H1 (cell line): Measurements from ENCODE around the gene CDH12. TPM values are rescaled to one million over a fixed set of nuclear protein-coding genes. Genes with fewer than 3 reads are reported as not detected.

Experiments
- CTCF ChIA-PET: fragments of 300-600 bp; sonication (Branson Sonifier 250); formaldehyde crosslinking; loops from one replicate; lab custom pipeline; 2021; ENCODE audit not compliant: partially characterized antibody; lab: Charles Lee
- POLR2A ChIA-PET: fragments of 300-600 bp; sonication (Branson Sonifier 250); formaldehyde crosslinking; loops from one replicate; lab custom pipeline; 2021; ENCODE audit warnings: inconsistent platforms; ENCODE audit not compliant: partially characterized antibody; lab: Charles Lee
- DNase-seq, 2 experiments: peaks; one replicate each; pipeline versions ENCODE4 v3.0.0 to v3.0.0-alpha.2; 2010 to 2022; ENCODE audit warnings: low spot score in 2 of 2, low read depth in 1 of 2, mixed read lengths in 1 of 2
- FAIRE-seq: peaks from 2 replicates; lab custom pipeline; 2011; peaks lifted over from hg19 to GRCh38; lab: Jason Lieb, UNC
- H2AFZ ChIP-seq: 2 replicates; pipeline ENCODE4 v1.8.1; 2012; ENCODE audit warnings: low read length, inconsistent platforms
- H2AK5ac ChIP-seq: 2 replicates; pipeline ENCODE4 v1.6.1; 2013; ENCODE audit warnings: low read depth, low read length
- H2BK120ac ChIP-seq: replicated peaks from 2 replicates; pipeline ENCODE3; 2013; ENCODE audit warnings: low read depth, low read length, inconsistent platforms
- H2BK12ac ChIP-seq: 2 replicates; pipeline ENCODE4 v1.6.1; 2013; ENCODE audit warnings: low read depth, low read length
- H2BK15ac ChIP-seq: 2 replicates; pipeline ENCODE4 v1.6.1; 2013; ENCODE audit warnings: low read length
- H2BK20ac ChIP-seq: 2 replicates; pipeline ENCODE4 v1.6.1; 2013; ENCODE audit warnings: low read length
- H2BK5ac ChIP-seq: 2 replicates; pipeline ENCODE4 v1.6.1; 2013; ENCODE audit warnings: low read depth, low read length
- H3K14ac ChIP-seq: 2 replicates; pipeline ENCODE4 v1.6.1; 2013; ENCODE audit warnings: inconsistent platforms; ENCODE audit not compliant: insufficient read length
- H3K18ac ChIP-seq: 2 replicates; pipeline ENCODE4 v1.6.1; 2013; ENCODE audit warnings: low read length; ENCODE audit errors: extremely low read depth
- H3K23ac ChIP-seq: 2 replicates; pipeline ENCODE4 v1.6.1; 2013; ENCODE audit warnings: inconsistent platforms; ENCODE audit not compliant: insufficient read length
- H3K23me2 ChIP-seq: 2 replicates; pipeline ENCODE4 v1.6.1; 2013; ENCODE audit warnings: low read depth, low read length
- H3K27ac ChIP-seq: 2 replicates; pipeline ENCODE4 v1.6.1; 2011; ENCODE audit warnings: low read depth, low read length, inconsistent platforms
- H3K27me3 ChIP-seq, 4 experiments: replicated peaks in 1 of 4; 1 replicate in 1 of 4; 2 replicates in 3 of 4; pipeline versions ENCODE4 v1.6.1 to v1.8.1; 2011 to 2013; ENCODE audit warnings: low read length in 3 of 4, mild to moderate bottlenecking in 3 of 4, inconsistent platforms in 2 of 4, mixed read lengths in 2 of 4, moderate library complexity in 1 of 4; ENCODE audit not compliant: control insufficient read depth in 3 of 4, insufficient read depth in 3 of 4; ENCODE audit errors: extremely low read depth in 1 of 4
- H3K36me3 ChIP-seq, 4 experiments: 2 replicates each; pipeline versions ENCODE4 v1.6.1 to v1.8.1; 2011 to 2013; ENCODE audit warnings: mild to moderate bottlenecking in 4 of 4, low read length in 3 of 4, moderate library complexity in 2 of 4, control low read depth in 1 of 4, inconsistent platforms in 1 of 4; ENCODE audit not compliant: insufficient read depth in 4 of 4, control insufficient read depth in 2 of 4
- H3K4ac ChIP-seq: replicated peaks from 2 replicates; pipeline ENCODE3; 2013; ENCODE audit warnings: low read length, low read depth, mixed read lengths, inconsistent platforms; ENCODE audit not compliant: insufficient read length
- H3K4me1 ChIP-seq, 4 experiments: replicated peaks in 1 of 4; 1 replicate in 1 of 4; 2 replicates in 3 of 4; pipeline versions ENCODE4 v1.6.1 to v1.8.1; 2011 to 2013; ENCODE audit warnings: low read length in 3 of 4, inconsistent platforms in 2 of 4, mixed read lengths in 1 of 4; ENCODE audit not compliant: insufficient read depth in 4 of 4, control insufficient read depth in 3 of 4
- H3K4me2 ChIP-seq, 2 experiments: 2 replicates each; pipeline versions ENCODE4 v1.6.1 to v1.8.1; 2011 to 2013; ENCODE audit warnings: low read depth in 2 of 2, low read length in 2 of 2, control low read depth in 1 of 2, inconsistent platforms in 1 of 2, mild to moderate bottlenecking in 1 of 2; ENCODE audit not compliant: insufficient read depth in 1 of 2
- H3K4me3 ChIP-seq, 4 experiments: fragments of 200-600, 300-600 bp in 1 of 4; sonication (generic), shearing (Covaris generic), sonication (Bioruptor Twin) in 1 of 4; 2 replicates each; pipeline versions ENCODE4 v1.5.1 to v1.8.1; 2011 to 2016; ENCODE audit warnings: low read length in 4 of 4, low read depth in 3 of 4, control low read depth in 2 of 4, inconsistent platforms in 2 of 4, mild to moderate bottlenecking in 2 of 4, mixed read lengths in 1 of 4, moderate library complexity in 1 of 4; ENCODE audit not compliant: insufficient read depth in 2 of 4; ENCODE audit errors: extremely low read depth in 1 of 4
- H3K56ac ChIP-seq: replicated peaks from 2 replicates; pipeline ENCODE3; 2013; ENCODE audit warnings: low read depth, mild to moderate bottlenecking, mixed read lengths, low read length, inconsistent platforms; ENCODE audit not compliant: insufficient read length
- H3K79me1 ChIP-seq: 2 replicates; pipeline ENCODE4 v1.6.1; 2013; ENCODE audit warnings: low read depth, low read length, control low read depth
- H3K79me2 ChIP-seq, 2 experiments: 2 replicates each; pipeline versions ENCODE4 v1.6.1 to v1.8.1; 2012 to 2013; ENCODE audit warnings: low read length in 2 of 2, mild to moderate bottlenecking in 2 of 2, inconsistent platforms in 1 of 2; ENCODE audit not compliant: insufficient read depth in 2 of 2, control insufficient read depth in 1 of 2
- H3K9ac ChIP-seq, 4 experiments: replicated peaks in 1 of 4; 1 replicate in 1 of 4; 2 replicates in 3 of 4; pipeline versions ENCODE4 v1.6.1 to v1.8.1; 2011 to 2013; ENCODE audit warnings: low read depth in 3 of 4, low read length in 3 of 4, control low read depth in 2 of 4, mild to moderate bottlenecking in 2 of 4, moderate library complexity in 2 of 4, inconsistent platforms in 1 of 4; ENCODE audit errors: extremely low read depth in 1 of 4
- H3K9me3 ChIP-seq, 2 experiments: 2 replicates each; pipeline versions ENCODE4 v1.6.1 to v1.8.1; 2012 to 2013; ENCODE audit warnings: mild to moderate bottlenecking in 2 of 2, moderate library complexity in 2 of 2, control low read depth in 1 of 2, inconsistent platforms in 1 of 2, low read depth in 1 of 2, low read length in 1 of 2, mixed read lengths in 1 of 2; ENCODE audit not compliant: insufficient read depth in 2 of 2
- H4K20me1 ChIP-seq, 2 experiments: replicated peaks in 1 of 2; 2 replicates each; pipeline versions ENCODE3 to v1.8.1; 2011 to 2013; ENCODE audit warnings: inconsistent platforms in 2 of 2, low read length in 2 of 2, mild to moderate bottlenecking in 1 of 2; ENCODE audit not compliant: insufficient read depth in 2 of 2, control insufficient read depth in 1 of 2
- H4K5ac ChIP-seq: 2 replicates; pipeline ENCODE4 v1.6.1; 2013; ENCODE audit warnings: low read length, low read depth, mixed read lengths, inconsistent platforms; ENCODE audit not compliant: insufficient read length
- H4K8ac ChIP-seq: 2 replicates; pipeline ENCODE4 v1.8.0; 2013; ENCODE audit warnings: mild to moderate bottlenecking, moderate library complexity, low read length, inconsistent platforms; ENCODE audit not compliant: insufficient read depth; ENCODE audit errors: extremely low read depth
- H4K91ac ChIP-seq: replicated peaks from 2 replicates; pipeline ENCODE3; 2013; ENCODE audit warnings: low read length, mixed read lengths, inconsistent platforms; ENCODE audit not compliant: insufficient read length
- CBX8 ChIP-seq: fragments of 300-800, 300-1000 bp; sonication (generic); IDR thresholded peaks from 2 replicates; pipeline ENCODE4 v1.7.1; 2016; ENCODE audit warnings: low read depth, low read length, borderline replicate concordance
- EP300 ChIP-seq, 2 experiments: IDR thresholded peaks; 1 replicate in 1 of 2; 2 replicates in 1 of 2; pipeline ENCODE4 v1.6.1; 2011 to 2012; ENCODE audit warnings: low read depth in 2 of 2, low read length in 2 of 2, mild to moderate bottlenecking in 2 of 2, borderline replicate concordance in 1 of 2, inconsistent platforms in 1 of 2, moderate library complexity in 1 of 2
- GABPA ChIP-seq: IDR thresholded peaks from 2 replicates; pipeline ENCODE4 v1.6.1; 2011; ENCODE audit warnings: mild to moderate bottlenecking, low read length, moderate library complexity, borderline replicate concordance; ENCODE audit not compliant: insufficient read depth
- HDAC2 ChIP-seq, 2 experiments: fragments of 300-600 bp in 1 of 2; sonication (generic) in 1 of 2; IDR thresholded peaks; 2 replicates each; pipeline ENCODE4 v1.6.1; 2011 to 2012; ENCODE audit warnings: low read depth in 2 of 2, low read length in 2 of 2, mild to moderate bottlenecking in 2 of 2, moderate library complexity in 2 of 2, borderline replicate concordance in 1 of 2, inconsistent platforms in 1 of 2
- KDM5A ChIP-seq: fragments of 200-600 bp; IDR thresholded peaks from 2 replicates; pipeline ENCODE4 v1.7.1; 2012; ENCODE audit warnings: mild to moderate bottlenecking, low read length, inconsistent platforms, mixed read lengths
- PHF8 ChIP-seq: fragments of 200-600 bp; sonication (generic); conservative IDR thresholded peaks from 2 replicates; pipeline ENCODE4 v1.7.1; 2012; ENCODE audit warnings: low read depth, mild to moderate bottlenecking, inconsistent platforms, low read length, moderate library complexity
- TAF1 ChIP-seq: IDR thresholded peaks from 2 replicates; pipeline ENCODE4 v1.6.1; 2011; ENCODE audit warnings: mild to moderate bottlenecking, low read depth, low read length
- TAF7 ChIP-seq: optimal IDR thresholded peaks from 2 replicates; pipeline ENCODE3; 2011; ENCODE audit warnings: low read depth, mild to moderate bottlenecking, inconsistent platforms, low read length, moderate library complexity, borderline replicate concordance
- TBP ChIP-seq: IDR thresholded peaks from 2 replicates; pipeline ENCODE4 v1.6.1; 2011; ENCODE audit warnings: low read depth, low read length, improper control_type of control experiment
- WGBS, 2 experiments: shearing (Covaris generic) in 1 of 2; methylation state at CpG; one replicate each; pipeline versions ENCODE4 v1.1.6 to v1.1.7; 2013 to 2015; ENCODE audit warnings: low lambda C conversion rate in 2 of 2, mixed read lengths in 2 of 2, inconsistent platforms in 1 of 2, low coverage in 1 of 2, missing lambda C conversion rate in 1 of 2; ENCODE audit not compliant: insufficient replicate concordance in 2 of 2, insufficient coverage in 1 of 2, insufficient read length in 1 of 2; ENCODE audit errors: extremely low coverage in 1 of 2, missing lambda C conversion rate in 1 of 2; 5-methylcytosine and 5-hydroxymethylcytosine counted together
- polyA plus RNA-seq, 7 experiments: library from polyadenylated mRNA; depleted of rRNA in 3 of 7; stranded (reverse) in 5 of 7; unstranded in 2 of 7; fragments of >200 nt in 5 of 7; fragments of 200-250 nt in 2 of 7; gene quantifications; 1 replicate in 5 of 7; 2 replicates in 1 of 7; 4 replicates in 1 of 7; pipeline versions ENCODE4 v1.2.1 to v1.2.3, GENCODE V29; 2011 to 2013; ENCODE audit warnings: missing spikeins in 2 of 7, mixed read lengths in 2 of 7
- total RNA-seq: library from RNA; stranded (reverse); fragmentation: NEBNext Ultra II Directional; extraction: Animal tissue kit (Norgen Biotek cat#: 25700); gene quantifications from 2 replicates; pipeline ENCODE4 v1.2.1, GENCODE V29; 2021
- TF ChIP-seq, protein P1 (sequence below): IDR thresholded peaks from 2 replicates; pipeline ENCODE4 v1.6.1; 2011; ENCODE audit warnings: low read depth, mild to moderate bottlenecking, low read length; ENCODE audit not compliant: insufficient read depth
- TF ChIP-seq, protein P2 (sequence below): IDR thresholded peaks from 2 replicates; pipeline ENCODE4 v1.6.1; 2012; ENCODE audit warnings: inconsistent platforms
- TF ChIP-seq, protein P3 (sequence below): IDR thresholded peaks from 2 replicates; pipeline ENCODE4 v1.6.1; 2012; ENCODE audit warnings: inconsistent platforms

Gene CDH12
- total and polyA plus RNA-seq, 2 of the 8 experiments (the other 6 are each of a cell fraction or from before 2014, with no cell fraction given): 0.03 TPM; not detected in 1

DNA sequence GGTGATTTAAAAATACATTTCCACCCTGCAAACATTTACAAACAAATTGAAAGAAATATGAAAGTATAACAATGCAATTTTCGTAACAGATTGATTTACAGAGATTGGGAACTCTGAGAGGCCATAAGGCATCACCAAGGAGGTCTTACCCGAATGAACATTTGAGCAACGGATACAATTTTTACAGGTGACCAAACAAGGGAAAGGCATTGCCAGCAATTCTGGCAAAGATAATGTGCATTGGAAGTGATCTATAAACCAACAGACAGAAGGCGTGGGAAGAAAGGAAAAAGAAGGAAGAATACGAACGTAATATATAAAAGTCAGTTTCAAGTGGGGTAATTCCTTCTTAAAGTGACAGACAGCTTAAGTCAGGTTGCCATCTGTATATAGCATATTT is 295.9 kb downstream of the CDH12 start:
- CTCF ChIA-PET: no interaction called here
- 96% methylated on average over 6 of the region's 6 CpGs; no CpG with 5 or more reads in 1 of the 2 experiments for whole genome bisulfite sequencing, 2 experiments
- no peak overlapping the region for H3K27ac ChIP-seq
- TF ChIP-seq EP300 (IDR thresholded peaks at IDR 0.05; ENCODE audit: borderline replicate concordance in 1 of 2, low read depth in 2 of 2, low read length in 2 of 2) (no peak), PHF8 (no peak), HDAC2 (IDR thresholded peaks at IDR 0.05; ENCODE audit: borderline replicate concordance in 1 of 2, low read depth in 2 of 2, low read length in 2 of 2) (no peak), GABPA (no peak), TAF7 (no peak), KDM5A (no peak), CBX8 (no peak), TAF1 (no peak), TBP (no peak)
- TF ChIP-seq, protein P1, sequence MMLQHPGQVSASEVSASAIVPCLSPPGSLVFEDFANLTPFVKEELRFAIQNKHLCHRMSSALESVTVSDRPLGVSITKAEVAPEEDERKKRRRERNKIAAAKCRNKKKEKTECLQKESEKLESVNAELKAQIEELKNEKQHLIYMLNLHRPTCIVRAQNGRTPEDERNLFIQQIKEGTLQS: no peak
- TF ChIP-seq, protein P2, sequence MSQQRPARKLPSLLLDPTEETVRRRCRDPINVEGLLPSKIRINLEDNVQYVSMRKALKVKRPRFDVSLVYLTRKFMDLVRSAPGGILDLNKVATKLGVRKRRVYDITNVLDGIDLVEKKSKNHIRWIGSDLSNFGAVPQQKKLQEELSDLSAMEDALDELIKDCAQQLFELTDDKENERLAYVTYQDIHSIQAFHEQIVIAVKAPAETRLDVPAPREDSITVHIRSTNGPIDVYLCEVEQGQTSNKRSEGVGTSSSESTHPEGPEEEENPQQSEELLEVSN: no peak
- TF ChIP-seq, protein P3, sequence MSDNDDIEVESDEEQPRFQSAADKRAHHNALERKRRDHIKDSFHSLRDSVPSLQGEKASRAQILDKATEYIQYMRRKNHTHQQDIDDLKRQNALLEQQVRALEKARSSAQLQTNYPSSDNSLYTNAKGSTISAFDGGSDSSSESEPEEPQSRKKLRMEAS: no peak

More for the DNA sequence above, 295.9 kb downstream of the CDH12 start:
- no peak overlapping the region for H2BK120ac ChIP-seq
- no peak overlapping the region for H2BK20ac ChIP-seq
- no peak overlapping the region for H3K23ac ChIP-seq
- no peaks in the 10 kb centered on the region for H3K36me3 ChIP-seq
- H3K79me2 ChIP-seq: no peaks in the 10 kb centered on the region
- H2AFZ ChIP-seq: no peak overlapping the region
- H3K4ac ChIP-seq: no peak overlapping the region
- H3K4me3 ChIP-seq: no peak overlapping the region
- no peak overlapping the region for H2BK5ac ChIP-seq
- no peak overlapping the region for H3K14ac ChIP-seq
- POLR2A ChIA-PET: no interaction called here
- H2BK15ac ChIP-seq: no peak overlapping the region
- H3K4me1 ChIP-seq: no peaks in the 10 kb centered on the region
- FAIRE-seq (no peak), DNase-seq (no peak)
- no peak overlapping the region for H4K8ac ChIP-seq
- H3K4me2 ChIP-seq: no peak overlapping the region
- H3K9me3 ChIP-seq: no peaks in the 10 kb centered on the region
- H2BK12ac ChIP-seq: no peak overlapping the region
- no peak overlapping the region for H4K5ac ChIP-seq
- no peak overlapping the region for H4K91ac ChIP-seq
- no peaks in the 10 kb centered on the region for H3K23me2 ChIP-seq
- no peaks in the 10 kb centered on the region for H3K79me1 ChIP-seq
- no peak overlapping the region for H3K9ac ChIP-seq
- no peaks in the 10 kb centered on the region for H4K20me1 ChIP-seq
- no peak overlapping the region for H3K56ac ChIP-seq
- H2AK5ac ChIP-seq: no peak overlapping the region
- peaks cover 0 to 1% (median 0%) of the 10 kb centered on the region in 4 experiments; a peak in 1 of 7 replicates for H3K27me3 ChIP-seq
- H3K18ac ChIP-seq: no peak overlapping the region
